Endothelial cell of umbilical vein (primary cell): ENCODE data around the gene MTF2.

Experiments used
- CTCF ChIP-seq, 2 donors: IDR thresholded peaks; 1 replicate in 1 of 2; 2 replicates in 1 of 2; pipeline ENCODE4 v1.5.1; 2011; ENCODE audit warnings: low read length in 2 of 2, mild to moderate bottlenecking in 2 of 2, moderate library complexity in 2 of 2, control low read depth in 1 of 2, inconsistent platforms in 1 of 2, low read depth in 1 of 2; ENCODE audit not compliant: insufficient read depth in 1 of 2; ENCODE audit errors: extremely low read depth in 1 of 2
- EZH2 ChIP-seq: IDR thresholded peaks from 2 replicates; pipeline ENCODE4 v1.6.1; 2012; ENCODE audit warnings: borderline replicate concordance, low read depth, mild to moderate bottlenecking, moderate library complexity, low read length, inconsistent platforms; ENCODE audit not compliant: severe bottlenecking
- JUN ChIP-seq: IDR thresholded peaks from 2 replicates; pipeline ENCODE4 v1.6.1; 2011; ENCODE audit warnings: borderline replicate concordance, low read depth; ENCODE audit not compliant: insufficient read length, insufficient read depth
- MAX ChIP-seq: IDR thresholded peaks from 2 replicates; pipeline ENCODE4 v1.6.1; 2011; ENCODE audit not compliant: insufficient read depth, insufficient read length
- MYC ChIP-seq: IDR thresholded peaks from one replicate; pipeline ENCODE4 v1.6.1; 2011; ENCODE audit warnings: mild to moderate bottlenecking, low read depth, low read length
- POLR2A ChIP-seq: IDR thresholded peaks from 2 replicates; pipeline ENCODE4 v1.6.1; 2012; ENCODE audit warnings: low read depth, mild to moderate bottlenecking, control low read depth, low read length
- POLR2AphosphoS5 ChIP-seq: IDR thresholded peaks from 2 replicates; pipeline ENCODE4 v1.6.1; 2012; ENCODE audit warnings: low read depth, mild to moderate bottlenecking, control low read depth, low read length, moderate library complexity; ENCODE audit not compliant: insufficient read depth

GRCh38 chr1:93056649-93057048, 22.4 kb upstream of the MTF2 start:
- no peak for TF ChIP-seq CTCF (IDR thresholded peaks at IDR 0.05; ENCODE audit: extremely low read depth in 1 of 2, insufficient read depth in 1 of 2, low read depth in 1 of 2, low read length in 2 of 2)
- no peak for TF ChIP-seq JUN
- TF ChIP-seq POLR2AphosphoS5, result no peak
- no peak for TF ChIP-seq POLR2A
- TF ChIP-seq MAX, result no peak
- no peak for TF ChIP-seq EZH2
- no peak for TF ChIP-seq MYC
